ENCODE results near the gene FOXC1.

- TF ChIP-seq CTCF (IDR thresholded peaks at IDR 0.05) (no peak), ZFX (IDR thresholded peaks at IDR 0.05; ENCODE audit: borderline replicate concordance) (no peak)
Measured at GRCh38 chr6:1620504-1621069, 10.9 kb downstream of the FOXC1 start.
